ENCODE measurements around the gene GABRB2.
"Not testable (repeated sequence)": the region's sequence is repeated elsewhere in the genome, so short reads cannot be mapped to it uniquely, and the experiment has no call there.

Gene GABRB2

GRCh38 chr5:161380486-161380885 is 166.0 kb downstream of the GABRB2 start:
- DNase-seq, result no peak

GRCh38 chr5:161378701-161379100 is 167.8 kb downstream of the GABRB2 start:
- DNase-seq, result no peak

GRCh38 chr5:161376034-161376433 is 170.5 kb downstream of the GABRB2 start:
- no peak for DNase-seq

- DNase-seq, result no peak
Measured at GRCh38 chr5:161373345-161373707, 173.2 kb downstream of the GABRB2 start.

GRCh38 chr5:161372682-161373344 is 173.7 kb downstream of the GABRB2 start:
- DNase-seq, result no peak

GRCh38 chr5:161369022-161369421 is 177.5 kb downstream of the GABRB2 start:
- DNase-seq, result no peak

- DNase-seq, result no peak
Measured at GRCh38 chr5:161358446-161358845, 188.1 kb downstream of the GABRB2 start.

GRCh38 chr5:161344234-161344633 is 202.3 kb downstream of the GABRB2 start:
- no peak for DNase-seq

- DNase-seq, result no peak
Measured at GRCh38 chr5:161342886-161343285, 203.6 kb downstream of the GABRB2 start.

- DNase-seq, result no peak
Measured at GRCh38 chr5:161340012-161340411, 206.5 kb downstream of the GABRB2 start.

GRCh38 chr5:161333194-161333880 is 213.2 kb downstream of the GABRB2 start:
- DNase-seq, result no peak

- no peak for DNase-seq
Measured at GRCh38 chr5:161332343-161332742, 214.2 kb downstream of the GABRB2 start.

GRCh38 chr5:161314033-161314432 is 232.5 kb downstream of the GABRB2 start:
- no peak for DNase-seq

GRCh38 chr5:161312882-161313281 is 233.6 kb downstream of the GABRB2 start:
- no peak for DNase-seq

GRCh38 chr5:161311965-161312364 is 234.6 kb downstream of the GABRB2 start:
- DNase-seq, result no peak

GRCh38 chr5:161311146-161311708 is 235.3 kb downstream of the GABRB2 start:
- no peak for DNase-seq

GRCh38 chr5:161306351-161306995 is 240.1 kb downstream of the GABRB2 start:
- no peak for DNase-seq

GRCh38 chr5:161305601-161306000 is 240.9 kb downstream of the GABRB2 start:
- DNase-seq, result no peak

- DNase-seq, result no peak
Measured at GRCh38 chr5:161302559-161302958, 244.0 kb downstream of the GABRB2 start.

GRCh38 chr5:161301586-161301985 is 244.9 kb downstream of the GABRB2 start:
- DNase-seq, result no peak

- no peak for DNase-seq
Measured at GRCh38 chr5:161299053-161299452, 247.5 kb downstream of the GABRB2 start.

- DNase-seq, result not testable (repeated sequence)
Measured at GRCh38 chr5:161297388-161297787, 249.1 kb downstream of the GABRB2 start.

GRCh38 chr5:161295721-161296250 is 250.7 kb downstream of the GABRB2 start:
- DNase-seq, result no peak

- no peak for DNase-seq
Measured at GRCh38 chr5:161288071-161288470, 258.5 kb downstream of the GABRB2 start.
